Measurements from ENCODE around the gene SMPD3. TPM values are rescaled to one million over a fixed set of nuclear protein-coding genes. Genes with fewer than 3 reads are reported as not detected.

The SMPD3 gene
- total and polyA plus RNA-seq, 2 of the 8 experiments (the other 6 are each of a cell fraction or from before 2014, with no cell fraction given), result 0.39 to 1.3 TPM

- TF ChIP-seq SIX5 (IDR thresholded peaks at IDR 0.05; ENCODE audit: low read depth, low read length) (no peak), SIN3A (conservative IDR thresholded peaks at IDR 0.05 in 1 of 2, IDR thresholded peaks at IDR 0.05 in 1 of 2; ENCODE audit: low read depth in 1 of 2, low read length in 2 of 2) (peak in 1 of 2 experiments; percentile 65; a peak in 2 of 4 replicates), RXRA (IDR thresholded peaks at IDR 0.05; ENCODE audit: insufficient read depth, low read depth, low read length) (no peak), KDM5A (IDR thresholded peaks at IDR 0.05; ENCODE audit: low read length) (0 out of 2 replicates have a peak, but pooled peaks have one; percentile 26), YY1 (IDR thresholded peaks at IDR 0.05; ENCODE audit: low read depth, low read length) (no peak), JUN (IDR thresholded peaks at IDR 0.05; ENCODE audit: low read depth, low read length) (no peak), CHD2 (IDR thresholded peaks at IDR 0.05; ENCODE audit: low read length) (no peak), ATF3 (IDR thresholded peaks at IDR 0.05; ENCODE audit: insufficient read depth, low read depth, low read length) (no peak), CHD7 (IDR thresholded peaks at IDR 0.05; ENCODE audit: insufficient replicate concordance, low read length) (no peak), CTBP2 (IDR thresholded peaks at IDR 0.05; ENCODE audit: borderline replicate concordance, insufficient read depth, insufficient read length, low read length) (no peak)
Measured at GRCh38 chr16:68328151-68328859, 120.0 kb downstream of the SMPD3 start (continued).
